SK-N-SH (cell line): ENCODE data around the gene VWA3B. TPM values are rescaled to one million over a fixed set of nuclear protein-coding genes. Genes with fewer than 3 reads are reported as not detected.

Experiments
- CTCF ChIA-PET: fragments of 300-600, 350-600 bp; formaldehyde crosslinking; extraction: SDS; loops from one replicate; lab custom pipeline; 2021; lab: Yijun Ruan, JAX
- POLR2A ChIA-PET: fragments of 350-600 bp; sonication (Branson Sonifier 250); formaldehyde crosslinking; extraction: SDS; loops from one replicate; lab custom pipeline; 2020; ENCODE audit warnings: antibody characterized with exemption, inconsistent platforms; lab: Yijun Ruan, JAX
- DNase-seq: peaks from one replicate; pipeline ENCODE4 v3.0.0; 2012
- H2AFZ ChIP-seq: fragments of 200-600 bp; sonication (generic); 2 replicates; pipeline ENCODE4 v1.8.1; 2016; ENCODE audit warnings: antibody characterized with exemption, mild to moderate bottlenecking, low read depth
- H3F3A ChIP-seq: fragments of 200-600 bp; sonication (generic); replicated peaks from 2 replicates; pipeline ENCODE3; 2016; ENCODE audit warnings: antibody characterized with exemption, mild to moderate bottlenecking; ENCODE audit not compliant: insufficient read depth
- H3K27ac ChIP-seq, 2 experiments: fragments of 200-500 bp in 1 of 2; fragments of 200-600 bp in 1 of 2; sonication (Bioruptor generic) in 1 of 2; sonication (generic), shearing (Covaris generic) in 1 of 2; 2 replicates each; pipeline versions ENCODE4 v1.5.1 to v1.6.1; 2014 to 2016; ENCODE audit warnings: low read depth in 2 of 2, inconsistent platforms in 1 of 2, low read length in 1 of 2, mild to moderate bottlenecking in 1 of 2, mixed read lengths in 1 of 2
- H3K27me3 ChIP-seq: fragments of 200-600 bp; sonication (generic), shearing (Covaris generic); 2 replicates; pipeline ENCODE4 v1.6.1; 2016; ENCODE audit warnings: mixed run types; ENCODE audit not compliant: insufficient read depth
- H3K36me3 ChIP-seq, 2 experiments: fragments of 200-500 bp in 1 of 2; fragments of 200-600 bp in 1 of 2; sonication (Bioruptor generic) in 1 of 2; sonication (generic) in 1 of 2; replicated peaks in 1 of 2; 2 replicates each; pipeline versions ENCODE3 to v1.5.1; 2014 to 2016; ENCODE audit warnings: low read length in 1 of 2, mild to moderate bottlenecking in 1 of 2; ENCODE audit not compliant: insufficient read depth in 2 of 2, control insufficient read depth in 1 of 2
- H3K4me1 ChIP-seq, 2 experiments: fragments of 200-500 bp in 1 of 2; fragments of 200-600 bp in 1 of 2; sonication (Bioruptor generic) in 1 of 2; sonication (generic), shearing (Covaris generic) in 1 of 2; 2 replicates each; pipeline versions ENCODE4 v1.5.1 to v1.6.1; 2014 to 2016; ENCODE audit warnings: low read depth in 1 of 2, low read length in 1 of 2, mixed run types in 1 of 2; ENCODE audit not compliant: insufficient read depth in 2 of 2, control insufficient read depth in 1 of 2
- H3K4me2 ChIP-seq: fragments of 200-600 bp; sonication (generic), shearing (Covaris generic); 2 replicates; pipeline ENCODE4 v1.6.1; 2017; ENCODE audit warnings: mixed run types
- H3K4me3 ChIP-seq, 2 experiments: fragments of 200-500 bp in 1 of 2; fragments of 200-600 bp in 1 of 2; sonication (Bioruptor generic) in 1 of 2; sonication (generic), shearing (Covaris generic) in 1 of 2; 2 replicates each; pipeline versions ENCODE4 v1.5.1 to v1.8.1; 2014 to 2016; ENCODE audit warnings: low read depth in 2 of 2, inconsistent platforms in 1 of 2, low read length in 1 of 2, mild to moderate bottlenecking in 1 of 2, mixed read lengths in 1 of 2, moderate library complexity in 1 of 2
- H3K79me2 ChIP-seq: fragments of 200-600 bp; sonication (generic); 2 replicates; pipeline ENCODE4 v1.8.1; 2017; ENCODE audit warnings: mild to moderate bottlenecking; ENCODE audit not compliant: insufficient read depth
- H3K9ac ChIP-seq: fragments of 200-600 bp; sonication (generic); 2 replicates; pipeline ENCODE4 v1.6.1; 2017; ENCODE audit warnings: mixed run types
- H3K9me2 ChIP-seq: fragments of 200-600 bp; sonication (generic); 2 replicates; pipeline ENCODE4 v1.6.1; 2017; ENCODE audit warnings: mixed run types
- H3K9me3 ChIP-seq: fragments of 200-600 bp; sonication (generic); 2 replicates; pipeline ENCODE4 v1.6.1; 2017; ENCODE audit warnings: mixed run types, mild to moderate bottlenecking, moderate library complexity
- H4K20me1 ChIP-seq: fragments of 200-600 bp; sonication (generic); 2 replicates; pipeline ENCODE4 v1.6.1; 2017; ENCODE audit warnings: mild to moderate bottlenecking, mixed run types; ENCODE audit not compliant: insufficient read depth
- ELF1 ChIP-seq: IDR thresholded peaks from 2 replicates; pipeline ENCODE4 v1.4.0; 2012
- EZH2phosphoT487 ChIP-seq: fragments of 200-600 bp; sonication (generic); IDR thresholded peaks from 2 replicates; pipeline ENCODE4 v1.6.1; 2017; ENCODE audit warnings: low read depth, mixed run types, mild to moderate bottlenecking, antibody characterized with exemption, moderate library complexity, borderline replicate concordance
- FOSL2 ChIP-seq: IDR thresholded peaks from 2 replicates; pipeline ENCODE4 v1.4.0; 2012; ENCODE audit warnings: low read depth, mild to moderate bottlenecking, moderate library complexity, borderline replicate concordance
- FOXM1 ChIP-seq: IDR thresholded peaks from 2 replicates; pipeline ENCODE4 v1.4.0; 2012; ENCODE audit warnings: low read depth, mild to moderate bottlenecking
- IRF3 ChIP-seq: fragments of 150-350 bp; IDR thresholded peaks from 2 replicates; pipeline ENCODE4 v1.6.1; 2016; ENCODE audit warnings: mild to moderate bottlenecking, low read depth, low read length
- MAX ChIP-seq: IDR thresholded peaks from 2 replicates; pipeline ENCODE4 v1.4.0; 2012; ENCODE audit warnings: low read depth
- MEF2A ChIP-seq: IDR thresholded peaks from 2 replicates; pipeline ENCODE4 v1.4.0; 2012; ENCODE audit warnings: low read depth, borderline replicate concordance
- NFIC ChIP-seq: IDR thresholded peaks from 2 replicates; pipeline ENCODE4 v1.4.0; 2012; ENCODE audit warnings: borderline replicate concordance
- POLR2AphosphoS5 ChIP-seq: IDR thresholded peaks from 2 replicates; pipeline ENCODE4 v1.6.1; 2012; ENCODE audit warnings: low read depth, low read length
- REST ChIP-seq: IDR thresholded peaks from 2 replicates; pipeline ENCODE4 v1.6.1; 2012; ENCODE audit warnings: mild to moderate bottlenecking, low read depth, low read length, moderate library complexity
- SMC3 ChIP-seq: IDR thresholded peaks from 2 replicates; pipeline ENCODE4 v1.6.1; 2012; ENCODE audit warnings: low read depth, low read length, improper control_type of control experiment
- TEAD4 ChIP-seq: IDR thresholded peaks from 2 replicates; pipeline ENCODE4 v1.4.0; 2012; ENCODE audit warnings: mild to moderate bottlenecking, borderline replicate concordance; ENCODE audit not compliant: insufficient read depth
- USF2 ChIP-seq: fragments of 150-350 bp; IDR thresholded peaks from 2 replicates; pipeline ENCODE4 v1.6.1; 2017; ENCODE audit warnings: antibody characterized with exemption, low read length, low read depth, borderline replicate concordance
- ZBTB33 ChIP-seq: IDR thresholded peaks from 2 replicates; pipeline ENCODE4 v1.4.0; 2012; ENCODE audit warnings: low read depth, borderline replicate concordance
- WGBS: methylation state at CpG from one replicate; pipeline ENCODE4 v1.1.6; 2017; ENCODE audit warnings: low lambda C conversion rate; 5-methylcytosine and 5-hydroxymethylcytosine counted together
- polyA plus RNA-seq, 3 experiments: library from polyadenylated mRNA; depleted of rRNA; stranded (reverse); fragments of >200 nt; gene quantifications; 2 replicates each; pipeline ENCODE4 v1.2.3, GENCODE V29; 2012

The VWA3B gene
- polyA plus RNA-seq, 1 of the 3 experiments (the other 2 are of a cell fraction): not detected

- Histone ChIP-seq H3K27me3 (peaks cover 18% of the 10 kb centered on the region), H3K27ac (no peak overlapping the region), H2AFZ (no peak overlapping the region), H3K4me3 (no peak overlapping the region), H3K4me2 (no peak overlapping the region), H3F3A (no peaks in the 10 kb centered on the region), H3K9ac (no peak overlapping the region), H3K79me2 (no peaks in the 10 kb centered on the region), H3K9me3 (no peaks in the 10 kb centered on the region; the same call in 1 of the 2 replicates), H4K20me1 (no peaks in the 10 kb centered on the region), H3K4me1 (peaks cover 1 to 7% of the 10 kb centered on the region in 2 experiments; a peak in 1 of 4 replicates), H3K36me3 (no peaks in the 10 kb centered on the region), H3K9me2 (no peaks in the 10 kb centered on the region)
- TF ChIP-seq MEF2A: no peak
- no peak for TF ChIP-seq ZBTB33
- no peak for TF ChIP-seq TEAD4
- TF ChIP-seq EZH2phosphoT487: no peak
- no peak for TF ChIP-seq FOSL2
- TF ChIP-seq FOXM1: no peak
- no peak for TF ChIP-seq IRF3
- TF ChIP-seq USF2: no peak
- no peak for TF ChIP-seq REST
- no peak for TF ChIP-seq SMC3
- no peak for TF ChIP-seq ELF1
- no peak for TF ChIP-seq MAX
- TF ChIP-seq POLR2AphosphoS5: no peak
- TF ChIP-seq NFIC: no peak
- CTCF ChIA-PET: no interaction called here
- no peak for DNase-seq
- WGBS: 69% methylated on average over 1 of the region's 1 CpG
- POLR2A ChIA-PET: no interaction called here
Observed at GRCh38 chr2:98091738-98092137, 4.8 kb downstream of the VWA3B start.
